GM21576 (cell line): ENCODE measurements around the gene KLHL28.

Source experiments
- ATAC-seq: cut with Tn5 transposase; IDR thresholded peaks from one replicate; pipeline ENCODE4 v1.9.1; 2021; ENCODE audit warnings: mild to moderate bottlenecking, moderate library complexity; ENCODE audit not compliant: unreplicated experiment

Gene KLHL28

DNA sequence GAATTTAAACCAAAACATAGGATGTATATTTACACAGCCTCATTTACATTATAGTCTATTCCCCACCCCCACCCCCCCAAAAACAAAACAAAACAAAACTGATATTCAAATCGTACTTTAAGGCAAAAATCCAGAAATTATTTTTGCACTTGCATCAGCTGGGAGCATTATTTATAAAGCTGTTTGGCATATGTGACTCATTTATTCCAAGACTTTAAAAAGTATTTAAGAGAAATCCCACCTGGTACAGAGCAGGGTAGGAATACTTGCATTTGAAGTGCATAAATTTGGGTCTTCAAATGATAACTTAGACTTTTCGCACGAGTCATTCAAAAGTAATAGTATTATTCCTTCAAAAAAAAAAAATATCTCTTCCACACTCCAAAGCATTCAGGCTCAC is 1.1 kb downstream of the KLHL28 start:
- no peak for ATAC-seq

DNA sequence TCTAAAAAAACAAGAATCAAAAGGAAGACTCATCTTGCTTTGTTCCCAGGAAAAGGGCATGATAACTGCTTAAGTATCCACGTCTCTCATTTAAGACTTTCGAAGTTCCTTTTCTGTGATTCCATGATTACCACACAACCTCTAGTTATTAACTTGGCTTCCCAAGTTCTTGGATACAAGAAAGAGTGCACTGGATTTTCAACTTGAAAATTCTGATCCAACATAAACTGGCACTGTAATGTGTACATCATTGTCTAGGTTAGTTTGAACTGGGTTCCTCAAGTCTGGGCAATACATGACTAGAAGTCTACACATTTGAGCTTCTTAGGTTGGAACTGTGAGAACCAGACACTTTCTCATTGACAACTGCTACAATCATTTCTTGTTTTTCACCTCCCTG is 1.6 kb downstream of the KLHL28 start:
- ATAC-seq, result no peak

DNA sequence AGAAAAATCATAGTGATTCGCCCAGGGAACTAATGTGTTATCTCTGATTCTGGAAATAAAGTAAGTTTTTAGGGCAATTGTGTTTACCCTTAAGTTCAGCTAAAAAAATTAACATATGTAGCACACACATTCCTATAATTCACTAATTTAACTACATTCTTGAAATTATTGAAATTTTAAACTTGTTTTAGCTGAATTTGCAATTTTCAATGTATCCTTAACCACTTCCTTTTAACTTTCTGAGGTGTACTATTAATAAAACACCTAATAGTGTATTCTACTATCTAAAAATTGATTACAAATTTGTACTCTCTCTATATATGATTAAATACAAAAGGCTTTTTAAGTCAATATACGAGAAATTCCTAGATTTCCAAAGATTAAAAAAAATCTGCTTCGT is 2.2 kb downstream of the KLHL28 start:
- no peak for ATAC-seq

DNA sequence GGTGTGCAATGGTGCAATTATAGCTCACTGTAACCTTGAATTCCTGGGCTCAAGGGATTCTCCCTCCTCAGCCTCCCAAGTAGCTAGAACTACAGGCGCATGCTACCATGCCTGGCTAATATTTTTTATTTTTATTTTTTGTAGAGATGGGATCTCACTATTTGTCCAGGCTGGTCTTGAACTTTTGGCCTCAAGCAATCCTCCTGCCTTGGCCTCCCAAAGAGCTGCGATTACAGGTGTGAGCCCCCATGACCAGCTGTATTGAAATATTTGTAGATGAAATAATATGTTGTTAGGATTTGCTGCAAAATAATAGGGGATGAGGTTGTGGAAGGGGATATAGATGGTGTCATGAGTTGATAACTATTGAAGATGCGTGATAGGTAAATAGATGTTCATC is 4.9 kb downstream of the KLHL28 start:
- ATAC-seq, result no peak

DNA sequence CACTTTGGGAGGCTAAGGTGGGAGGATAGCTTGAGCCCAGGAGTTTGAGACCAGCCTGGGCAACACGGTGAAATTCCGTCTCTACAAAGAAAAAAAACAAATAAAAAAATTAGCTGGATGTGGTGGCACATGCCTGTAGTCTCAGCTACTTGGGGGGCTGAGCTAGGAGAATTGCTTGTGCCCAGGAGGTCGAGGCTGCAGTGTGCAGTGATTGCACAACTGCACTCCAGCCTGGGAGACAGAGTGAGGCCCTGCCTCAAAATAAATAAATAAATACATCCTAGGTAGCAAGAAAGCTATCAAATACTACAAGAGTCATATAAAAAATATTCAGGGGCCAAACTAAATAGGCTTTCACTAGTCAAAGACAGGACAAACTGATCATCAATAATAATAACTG is 6.2 kb downstream of the KLHL28 start:
- no peak for ATAC-seq

DNA sequence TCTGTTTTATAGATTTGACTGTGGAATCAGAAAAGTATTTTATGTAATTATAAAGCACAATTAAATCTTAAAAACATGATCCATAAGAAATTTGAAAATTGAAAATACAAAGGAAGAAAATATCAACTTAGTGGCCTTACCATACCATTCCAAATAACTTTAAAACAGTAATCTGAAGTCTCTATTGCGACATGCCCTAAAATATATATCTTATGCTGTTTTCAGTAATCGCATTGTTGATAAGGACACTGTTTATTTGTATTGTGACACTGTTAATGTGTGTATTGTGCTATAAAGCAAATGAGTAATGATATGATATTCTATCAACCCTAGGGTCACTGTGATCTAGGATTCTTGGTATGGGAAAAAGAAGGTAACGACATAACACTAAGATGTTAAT is 7.0 kb downstream of the KLHL28 start:
- no peak for ATAC-seq

DNA sequence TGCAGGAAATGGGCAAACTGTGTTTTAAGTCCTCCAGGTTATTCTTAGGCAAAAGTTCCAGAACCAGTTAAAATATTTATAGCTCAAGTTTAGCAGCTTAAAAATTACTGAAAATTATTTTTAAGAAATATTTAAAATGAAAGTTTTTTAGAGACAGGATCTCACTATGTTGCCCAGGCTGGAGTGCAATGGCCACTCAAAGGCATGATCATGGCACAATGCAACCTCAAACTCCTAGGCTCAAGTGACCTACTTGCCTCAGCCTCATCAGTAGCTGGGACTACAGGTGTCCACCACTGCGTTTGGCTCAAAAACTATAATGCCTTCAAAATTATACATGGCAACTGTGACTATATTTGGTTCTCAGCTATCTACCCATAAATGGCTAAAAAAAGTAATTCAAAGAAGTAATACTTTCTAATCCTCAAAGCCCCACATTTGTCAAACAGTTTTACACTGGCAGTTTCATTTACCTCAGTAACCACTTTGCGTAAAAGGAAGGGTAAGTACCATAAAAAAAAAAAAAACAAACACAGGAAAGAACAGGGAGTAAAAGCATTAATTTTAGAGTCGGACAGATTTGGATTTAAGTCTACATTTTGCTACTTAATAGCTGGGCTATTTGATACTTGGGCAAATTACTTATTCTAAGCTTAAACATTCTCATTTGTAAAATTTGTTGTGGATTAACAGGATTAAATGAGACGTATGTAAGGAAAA is 9.2 kb downstream of the KLHL28 start:
- ATAC-seq, result no peak

DNA sequence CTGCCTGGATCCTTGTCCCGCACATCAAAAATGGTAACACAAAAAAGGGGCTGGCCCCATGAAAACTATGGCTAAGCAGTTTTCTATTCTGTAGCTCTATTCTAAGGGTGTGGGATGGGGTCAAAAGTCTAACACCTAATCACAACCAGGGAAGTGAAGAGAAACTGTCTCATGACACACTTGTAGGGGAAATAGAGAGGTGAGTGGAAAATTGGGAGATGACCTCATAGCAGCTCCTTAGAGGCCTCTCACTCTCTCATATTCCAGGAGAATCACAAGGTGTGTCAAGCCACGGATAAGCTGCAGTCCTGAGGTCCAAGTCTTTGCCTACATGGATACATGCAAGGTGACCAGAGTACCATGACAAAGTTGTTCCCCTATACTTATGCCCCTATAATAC is 10.7 kb downstream of the KLHL28 start:
- ATAC-seq, result no peak

DNA sequence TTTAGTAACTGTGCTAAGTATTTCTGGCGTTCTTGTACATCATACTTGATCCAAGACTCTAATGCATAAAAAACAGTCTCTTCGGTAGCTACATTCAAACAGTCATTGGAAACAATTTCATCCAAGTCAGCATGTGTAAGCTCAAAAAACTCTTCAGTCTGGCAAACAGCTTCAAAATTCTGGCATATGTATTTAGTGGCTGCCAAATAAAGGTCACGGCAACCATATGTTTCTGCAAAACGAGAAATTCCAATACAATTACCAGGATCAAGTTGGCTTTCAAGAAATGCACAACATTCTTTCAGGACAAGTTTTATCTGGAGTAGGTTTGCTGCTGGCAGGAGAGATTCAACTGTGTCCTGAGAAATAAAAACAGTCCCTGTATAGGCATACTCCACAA is 16.5 kb downstream of the KLHL28 start:
- ATAC-seq, result no peak

DNA sequence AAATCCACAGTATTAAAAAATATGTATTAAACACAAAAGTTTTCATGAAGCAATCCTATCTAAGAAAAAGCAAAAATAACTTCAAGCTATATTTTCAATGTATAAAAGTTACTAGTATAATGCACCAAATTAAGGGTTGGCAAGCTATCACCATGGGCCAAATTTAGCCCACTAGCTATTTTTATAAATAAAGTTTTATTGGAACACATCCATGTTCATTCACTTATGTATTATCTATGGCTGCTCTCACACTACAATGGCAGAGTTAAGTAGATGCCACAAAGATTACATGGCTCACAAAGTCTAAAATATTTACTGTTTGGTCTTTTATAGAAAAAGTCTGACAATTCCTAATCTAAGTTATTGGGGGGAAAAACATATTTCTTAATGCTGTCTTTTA is 17.6 kb downstream of the KLHL28 start:
- no peak for ATAC-seq

DNA sequence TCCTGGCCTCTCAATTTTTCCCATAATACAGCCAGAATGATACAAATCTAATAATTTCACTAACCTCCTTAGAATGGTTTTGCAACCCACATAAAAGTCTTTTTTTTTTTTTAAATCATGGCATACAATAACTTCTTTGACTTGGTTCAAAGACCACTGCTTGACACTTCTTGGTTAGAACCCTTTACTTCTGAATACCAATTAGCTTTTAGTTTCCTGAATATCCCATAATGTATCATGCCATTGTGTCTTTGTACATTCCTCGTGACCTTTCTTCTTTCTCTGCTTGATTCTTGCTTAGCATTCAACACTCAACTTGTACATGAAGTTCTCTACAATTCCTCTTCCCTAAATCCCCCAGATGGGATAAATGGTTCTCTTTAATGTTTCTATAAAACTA is 19.3 kb downstream of the KLHL28 start:
- ATAC-seq, result no peak

DNA sequence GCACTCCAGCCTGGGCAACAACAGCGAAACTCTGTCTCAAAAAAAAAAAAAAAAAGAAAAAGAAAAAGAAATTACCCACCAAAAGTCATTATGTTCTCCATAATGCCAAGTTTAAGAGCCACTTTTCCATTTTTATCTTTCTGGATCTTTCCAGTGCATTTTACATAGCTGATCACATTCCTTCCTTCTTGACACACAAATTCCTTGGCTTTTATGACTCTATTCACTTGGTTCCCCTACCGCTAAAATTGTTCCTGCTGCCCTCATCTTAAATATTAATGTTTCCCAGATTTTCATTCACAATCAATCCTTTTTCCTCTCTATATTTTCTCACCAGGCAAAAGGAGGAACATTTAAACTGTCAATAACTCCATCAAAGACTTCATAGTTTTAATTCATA is 20.2 kb downstream of the KLHL28 start:
- ATAC-seq, result no peak

DNA sequence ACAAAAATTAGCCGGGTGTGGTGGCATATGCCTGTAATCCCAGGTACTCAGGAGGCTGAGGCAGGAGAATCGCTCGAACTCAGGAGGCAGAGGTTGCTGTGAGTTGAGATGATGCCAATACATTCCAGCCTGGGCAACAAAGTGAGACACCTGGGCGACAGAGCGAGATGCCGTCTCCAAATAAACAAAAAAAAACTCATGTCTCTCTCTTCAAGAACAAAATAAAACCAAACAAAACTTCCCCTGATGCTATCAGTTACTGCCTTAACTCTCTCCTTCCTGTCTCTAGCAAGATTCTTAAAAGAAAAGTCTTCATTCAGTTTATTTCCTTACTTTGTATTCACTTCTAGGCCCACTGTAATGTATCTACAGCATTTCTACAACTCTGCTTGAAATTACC is 20.8 kb downstream of the KLHL28 start:
- no peak for ATAC-seq

DNA sequence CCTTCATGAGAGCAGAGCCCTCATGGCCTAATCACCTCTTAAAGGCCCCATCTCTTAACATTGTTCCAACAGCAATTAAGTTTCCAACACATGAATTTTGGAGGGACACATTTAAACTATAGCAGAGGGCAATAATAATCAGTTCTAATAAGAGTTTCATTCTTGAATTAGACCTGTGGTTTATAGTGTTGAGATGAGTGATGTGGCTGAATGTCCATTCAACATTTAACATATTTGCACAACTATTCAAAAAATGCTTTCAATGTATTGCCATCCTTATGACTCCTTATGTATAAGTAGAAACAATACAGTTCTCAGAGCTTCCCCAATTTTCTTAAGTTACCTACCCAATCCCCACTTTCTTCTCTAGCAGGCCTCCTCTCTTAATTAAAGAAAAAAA is 21.5 kb downstream of the KLHL28 start:
- ATAC-seq, result no peak

DNA sequence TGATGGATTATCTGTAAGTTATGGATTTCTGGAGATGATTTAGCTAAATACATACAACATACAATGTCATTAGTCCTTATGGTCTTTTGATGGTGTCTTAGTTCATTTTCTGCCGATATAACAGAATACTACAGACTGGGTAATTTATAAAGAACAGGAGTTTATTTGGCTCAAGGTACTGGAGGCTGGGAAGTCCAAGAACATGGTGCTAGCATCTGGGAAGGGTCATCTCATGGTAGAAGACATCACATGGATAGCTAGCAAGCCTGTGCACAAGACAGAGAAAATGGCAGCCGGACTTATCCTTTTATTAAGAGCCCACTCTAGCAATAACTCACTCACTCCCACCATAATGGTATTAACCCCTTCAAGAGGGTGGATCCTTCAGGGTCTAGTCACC is 24.2 kb downstream of the KLHL28 start:
- no peak for ATAC-seq

DNA sequence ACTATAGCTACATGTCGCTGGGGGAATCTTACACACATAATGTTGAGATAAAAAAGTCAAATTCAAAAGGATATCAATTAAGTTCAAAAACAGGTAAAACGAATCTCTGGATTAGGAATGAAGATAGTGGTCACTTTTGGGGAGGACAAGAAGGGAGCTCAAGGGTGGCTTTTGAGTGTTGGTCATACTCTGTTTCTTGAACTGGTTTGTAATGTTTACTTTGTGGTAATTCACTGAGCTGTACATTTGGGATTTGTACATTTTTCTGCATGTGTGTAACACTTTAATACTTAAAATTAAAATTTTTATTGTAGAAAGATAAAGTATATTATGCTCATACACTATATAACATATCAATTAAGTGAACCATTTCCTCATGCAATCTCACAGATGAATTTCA is 26.6 kb downstream of the KLHL28 start:
- no peak for ATAC-seq

DNA sequence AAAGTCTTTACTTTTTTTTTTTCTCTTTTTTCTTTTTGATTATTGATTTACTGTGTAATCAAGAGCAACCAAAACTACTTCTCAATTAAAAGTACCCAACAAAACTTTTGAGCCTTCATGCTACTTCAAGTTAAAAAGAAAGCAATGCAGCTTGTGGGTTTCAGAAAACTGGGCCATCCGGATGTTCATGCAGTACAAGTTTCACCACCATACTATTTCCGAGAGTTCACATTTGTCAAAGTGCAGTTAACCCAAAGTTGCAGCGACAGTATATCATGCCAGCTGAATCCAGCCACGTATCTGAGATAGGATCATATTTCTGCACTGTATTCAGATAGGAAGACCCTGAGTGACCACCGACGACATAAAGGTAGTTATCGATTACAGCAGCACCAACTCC is 33.0 kb downstream of the KLHL28 start:
- ATAC-seq, result no peak

DNA sequence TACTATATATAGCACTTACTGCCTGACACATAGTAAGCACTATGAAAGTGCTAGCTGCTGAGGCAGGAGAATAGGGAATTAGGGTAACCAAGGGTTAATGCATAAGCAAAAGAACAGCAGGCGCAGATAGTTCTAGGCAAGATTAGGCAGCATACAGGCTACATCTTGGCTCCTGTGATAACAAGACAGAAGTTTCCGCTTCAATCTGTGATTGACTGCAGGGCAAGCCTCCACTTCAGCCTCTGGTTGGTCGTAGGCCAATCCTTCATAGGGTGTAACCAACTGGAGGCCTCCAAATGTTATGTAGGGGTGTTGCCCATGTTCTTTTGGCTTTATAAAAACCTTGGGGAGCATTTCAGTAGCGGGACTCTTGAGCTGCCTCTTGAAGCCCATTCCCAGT is 46.9 kb downstream of the KLHL28 start:
- ATAC-seq, result no peak

DNA sequence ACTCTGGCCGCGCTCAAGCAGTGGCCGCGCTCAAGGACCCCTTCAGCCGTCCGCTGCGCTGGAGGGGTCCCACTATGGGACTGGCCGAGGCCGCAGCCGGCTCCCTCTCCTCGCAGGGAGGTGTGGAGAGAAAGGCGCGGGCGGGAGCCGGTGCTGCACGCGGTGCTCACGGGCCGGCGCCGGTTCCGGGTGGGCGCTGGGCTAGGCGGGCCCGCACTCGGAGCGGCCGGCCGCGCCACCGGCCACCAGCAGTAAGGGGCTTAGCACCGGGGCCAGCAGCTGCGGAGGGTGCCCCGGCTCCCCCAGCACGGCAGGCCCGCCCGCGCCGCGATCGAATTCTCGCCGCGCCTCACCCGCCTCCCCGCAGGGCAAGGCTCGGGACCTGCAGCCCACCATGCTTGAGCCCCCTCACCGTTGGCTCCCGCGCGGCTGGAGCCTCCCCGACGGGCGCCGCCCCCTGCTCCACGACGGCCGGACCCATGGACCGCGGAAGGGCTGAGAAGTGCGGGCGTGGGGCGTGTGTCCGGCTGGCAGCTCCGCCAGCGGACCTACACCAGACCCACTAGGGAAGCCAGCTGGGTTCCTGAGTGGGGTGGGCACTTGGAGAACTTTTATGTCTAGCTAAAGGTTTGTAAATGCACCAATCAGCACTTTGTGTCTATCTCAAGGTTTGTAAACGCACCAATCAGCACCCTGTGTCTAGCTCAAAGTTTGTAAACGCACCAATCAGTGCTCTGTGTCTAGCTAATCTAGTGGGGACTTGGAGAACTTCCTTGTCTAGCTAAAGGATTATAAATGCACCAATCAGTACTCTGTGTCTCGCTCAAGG is 49.5 kb downstream of the KLHL28 start:
- no peak for ATAC-seq

DNA sequence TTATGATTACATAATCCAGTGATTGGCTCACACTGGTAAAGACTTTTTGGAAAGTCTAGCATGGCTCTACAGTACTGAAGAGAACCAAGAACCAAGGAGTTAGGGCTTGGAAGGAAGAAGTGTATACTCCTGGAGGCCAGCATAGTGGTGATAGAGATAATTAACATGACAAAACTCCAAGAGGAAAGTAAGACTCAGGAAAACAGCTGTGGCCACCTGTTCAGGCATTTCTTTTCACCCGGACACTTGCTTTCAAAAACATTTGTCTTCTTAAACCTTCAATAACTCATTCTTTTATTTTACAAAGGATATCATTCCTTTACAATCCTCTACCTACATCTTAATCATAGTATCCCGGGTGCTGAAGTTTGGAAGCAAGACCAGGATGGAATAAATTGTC is 50.9 kb downstream of the KLHL28 start:
- ATAC-seq, result no peak

DNA sequence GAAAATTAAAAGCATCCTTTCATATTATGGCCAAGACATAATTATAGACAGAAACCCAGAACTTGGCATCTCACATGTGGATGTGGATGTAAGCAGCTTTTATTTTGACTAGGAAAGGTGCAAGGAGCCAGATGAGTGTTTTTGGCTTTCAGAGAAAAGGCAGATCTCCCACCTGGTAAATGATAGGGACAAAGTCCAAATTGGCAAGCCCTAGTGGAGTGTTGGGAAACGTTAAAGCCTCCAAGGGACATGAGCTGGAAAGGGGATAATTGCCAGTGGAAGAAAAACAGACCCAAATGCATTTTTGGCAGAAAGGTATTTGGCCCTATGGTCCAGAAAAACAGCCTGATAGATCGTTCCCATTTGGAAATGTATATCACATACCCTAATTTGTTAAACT is 60.1 kb downstream of the KLHL28 start:
- ATAC-seq, result no peak

DNA sequence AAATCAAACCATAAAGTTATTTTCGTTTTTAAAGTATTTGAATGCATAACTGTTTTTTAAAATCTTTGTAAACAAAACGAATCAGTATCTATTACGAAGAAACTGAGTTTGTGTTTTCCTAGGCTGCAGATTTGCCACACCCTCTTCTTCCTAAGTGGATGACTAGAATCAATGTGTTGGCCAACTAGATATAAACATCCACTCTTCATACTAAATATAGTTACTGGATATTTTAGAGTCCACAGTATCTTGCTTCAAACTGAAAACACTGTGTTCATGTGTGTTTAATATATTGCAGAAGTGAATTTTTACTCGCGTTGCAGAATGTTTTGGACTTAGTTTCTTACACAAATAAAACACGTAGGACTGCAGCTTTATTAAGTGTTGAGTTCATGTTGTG is 63.2 kb downstream of the KLHL28 start:
- ATAC-seq, result no peak

DNA sequence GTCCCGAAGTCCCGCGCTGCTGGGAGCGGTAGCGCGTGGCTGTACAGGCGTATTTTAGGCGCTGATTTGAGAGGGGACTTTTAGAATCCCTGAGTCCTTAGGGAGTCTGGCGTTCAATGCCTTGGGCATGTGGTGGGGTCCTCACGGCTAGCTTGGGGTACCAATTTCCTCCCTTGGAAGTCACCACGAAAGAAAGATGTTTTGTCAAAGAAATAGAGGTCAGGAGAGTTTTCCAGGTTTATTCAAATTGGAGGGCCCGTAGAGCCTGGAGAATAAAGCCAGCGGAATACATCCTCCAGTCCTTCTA is 63.9 kb downstream of the KLHL28 start:
- no peak for ATAC-seq
